NK-92 (cell line): ENCODE results near the gene MEG3.

Experiments
- DNase-seq: peaks from one replicate; lab custom pipeline; 2025; ENCODE audit not compliant: unreplicated experiment; lab: John Stamatoyannopoulos, UW

MEG3 gene

DNA sequence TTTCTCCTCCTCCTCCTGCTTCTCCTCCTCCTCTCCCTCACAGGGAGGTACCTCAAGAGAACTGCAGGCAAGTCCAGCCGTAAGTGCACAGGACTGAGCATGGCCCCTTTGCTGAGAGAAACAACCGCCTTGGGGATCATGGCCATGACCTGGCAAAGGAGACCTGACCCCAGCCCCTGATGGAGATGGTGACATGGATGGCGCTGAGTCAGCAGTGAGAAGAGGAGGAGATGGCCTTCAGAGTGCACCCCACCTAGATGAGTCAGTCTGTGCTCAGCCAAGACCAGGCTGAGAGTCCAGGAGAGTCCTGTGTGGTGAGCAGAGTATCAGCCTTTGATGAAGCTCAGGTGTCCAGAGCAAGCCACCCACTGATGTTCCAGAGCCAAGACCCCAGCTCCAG, 36.4 kb downstream of the MEG3 start:
- DNase-seq, result no peak

- no peak for DNase-seq
These were observed 36.9 kb downstream of the MEG3 start for GRCh38 chr14:100862793-100863192.

GRCh38 chr14:100864206-100864605, 38.3 kb downstream of the MEG3 start:
- no peak for DNase-seq

DNA sequence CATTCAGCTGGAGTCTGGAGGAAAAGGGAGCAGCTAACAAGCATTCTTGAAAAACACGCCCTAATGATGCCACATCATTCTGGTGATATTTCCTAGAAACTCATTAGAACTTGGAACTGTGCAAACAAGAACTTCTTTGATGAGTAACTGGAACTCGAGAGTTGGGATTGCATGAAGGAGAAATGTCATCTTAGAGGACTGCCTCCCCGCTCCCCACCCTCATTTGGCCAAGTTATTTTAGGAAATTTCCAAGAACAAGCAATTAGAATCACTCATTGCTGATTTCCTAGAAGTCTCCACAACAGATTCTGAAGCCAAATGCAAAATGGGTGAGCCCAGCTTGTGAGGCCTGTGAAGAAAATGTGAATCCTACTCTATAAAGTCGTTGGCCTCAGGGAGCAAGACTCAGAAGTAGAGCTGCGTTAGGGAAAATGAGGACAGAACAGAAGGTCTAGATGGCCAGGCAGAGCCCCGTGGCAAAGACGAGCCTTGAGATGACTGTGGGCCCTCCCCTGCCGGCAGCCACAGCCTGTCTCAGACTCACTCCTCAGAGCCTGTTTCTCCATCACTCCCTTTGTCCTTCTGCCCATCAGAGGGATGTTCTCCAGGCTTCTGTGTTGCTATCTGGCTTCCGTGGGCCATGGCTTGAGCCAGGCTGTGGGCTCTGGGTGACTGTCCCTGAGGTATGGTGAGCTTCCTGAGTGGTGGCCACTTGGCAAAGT, 39.2 kb downstream of the MEG3 start:
- DNase-seq, result no peak

GRCh38 chr14:100865682-100866591, 40.0 kb downstream of the MEG3 start:
- no peak for DNase-seq

GRCh38 chr14:100866666-100867630, 41.0 kb downstream of the MEG3 start:
- no peak for DNase-seq

- no peak for DNase-seq
These were observed 41.9 kb downstream of the MEG3 start for GRCh38 chr14:100867631-100868315.

DNA sequence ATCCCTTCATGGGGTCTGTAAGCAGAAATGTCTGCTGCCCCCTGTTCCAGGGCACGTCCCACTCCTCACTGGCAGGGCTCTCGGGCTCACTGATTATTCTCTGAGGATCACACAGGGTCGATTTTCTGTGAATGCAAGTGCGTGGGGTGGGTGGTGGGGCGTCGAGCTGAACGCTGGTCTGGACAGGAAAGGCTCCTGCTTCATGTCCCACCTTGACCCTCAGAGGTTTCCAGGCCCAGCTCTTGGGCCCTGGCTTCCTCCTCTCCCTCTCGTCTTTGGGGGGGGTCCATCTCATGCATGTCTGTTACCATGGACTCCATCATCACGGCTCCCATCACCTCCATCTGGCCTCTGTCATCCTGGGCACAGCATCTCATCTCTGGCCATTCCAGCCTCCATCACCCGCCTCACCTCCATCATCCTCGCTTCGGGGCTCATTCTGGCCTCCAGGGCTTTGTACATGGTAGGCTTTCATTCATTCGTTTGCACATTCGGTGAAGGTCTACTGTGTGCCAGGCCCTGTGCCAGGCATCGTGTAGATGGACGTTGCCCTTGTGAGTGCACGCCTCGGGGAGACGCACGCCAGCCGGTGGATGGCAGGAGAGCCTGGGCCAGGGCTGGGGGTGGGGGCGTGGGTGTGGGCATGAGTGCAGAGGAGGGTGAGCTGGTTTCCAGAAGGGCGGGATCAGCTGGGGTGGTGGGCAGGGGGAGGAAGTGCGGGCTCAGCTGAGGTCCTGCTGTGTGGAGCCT, 42.9 kb downstream of the MEG3 start:
- DNase-seq, result no peak

DNA sequence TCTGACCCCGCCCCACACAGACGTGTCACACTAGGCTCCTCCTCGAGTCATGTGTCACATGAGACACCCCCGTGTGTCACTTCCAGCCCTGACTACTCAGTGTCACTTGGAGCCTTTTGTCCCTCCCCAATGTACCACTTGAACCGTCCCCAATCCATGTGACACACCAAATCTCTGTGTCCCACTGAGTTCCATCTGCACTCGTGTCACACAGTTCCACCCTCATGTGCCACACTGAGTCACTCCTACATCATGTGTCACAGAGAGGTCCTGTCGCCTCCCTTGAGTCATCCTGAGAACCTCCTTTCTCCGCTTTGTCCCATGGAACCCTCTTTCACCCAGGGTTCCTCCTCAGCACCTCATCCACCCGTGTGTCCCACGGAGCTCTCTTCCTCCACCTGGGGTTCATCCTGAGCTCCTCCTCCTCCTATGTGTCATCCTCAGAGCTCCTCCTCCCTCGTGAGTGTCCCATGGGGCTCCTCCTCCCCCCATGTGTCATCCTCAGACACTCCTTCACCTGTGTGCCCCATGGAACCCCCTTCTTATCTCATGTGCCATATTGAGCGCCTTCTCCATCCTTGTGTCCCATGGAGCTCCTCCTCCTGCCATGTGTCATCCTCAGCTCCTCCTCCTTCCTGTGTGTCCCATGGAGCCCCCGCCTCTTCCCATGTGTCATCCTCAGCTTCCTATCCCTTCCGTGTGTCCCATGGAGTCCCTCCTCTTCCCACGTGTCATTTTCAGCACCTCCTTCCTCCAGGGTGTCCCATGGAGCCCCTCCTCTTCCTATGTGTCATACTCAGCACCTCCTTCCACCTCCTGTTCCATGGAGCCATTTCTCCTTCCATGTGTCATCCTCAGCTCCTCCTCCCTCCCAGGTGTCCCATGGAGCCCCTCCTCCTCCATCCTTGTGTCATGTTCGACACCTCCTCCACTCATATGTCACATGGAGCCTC, 45.6 kb downstream of the MEG3 start:
- no peak for DNase-seq

GRCh38 chr14:100872259-100873095, 46.6 kb downstream of the MEG3 start:
- DNase-seq, result no peak

DNA sequence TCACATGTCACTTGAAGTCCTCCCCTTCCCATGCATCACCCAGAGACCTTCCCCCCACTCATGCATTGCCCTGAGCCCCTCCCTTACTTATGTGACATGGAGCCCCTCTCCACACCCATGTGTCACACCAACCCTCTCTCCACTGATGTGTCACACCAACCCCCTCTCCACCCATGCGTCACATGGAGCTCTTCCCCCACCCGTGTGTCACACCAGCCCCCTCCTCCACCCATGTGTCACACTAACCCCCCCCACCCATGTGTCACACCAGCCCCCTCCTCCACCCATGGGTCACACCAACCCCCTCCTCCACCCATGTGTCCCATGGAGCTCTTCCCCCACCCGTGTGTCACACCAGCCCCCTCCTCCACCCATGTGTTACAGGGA, 47.2 kb downstream of the MEG3 start:
- no peak for DNase-seq

GRCh38 chr14:100874051-100874410, 48.1 kb downstream of the MEG3 start:
- no peak for DNase-seq

DNA sequence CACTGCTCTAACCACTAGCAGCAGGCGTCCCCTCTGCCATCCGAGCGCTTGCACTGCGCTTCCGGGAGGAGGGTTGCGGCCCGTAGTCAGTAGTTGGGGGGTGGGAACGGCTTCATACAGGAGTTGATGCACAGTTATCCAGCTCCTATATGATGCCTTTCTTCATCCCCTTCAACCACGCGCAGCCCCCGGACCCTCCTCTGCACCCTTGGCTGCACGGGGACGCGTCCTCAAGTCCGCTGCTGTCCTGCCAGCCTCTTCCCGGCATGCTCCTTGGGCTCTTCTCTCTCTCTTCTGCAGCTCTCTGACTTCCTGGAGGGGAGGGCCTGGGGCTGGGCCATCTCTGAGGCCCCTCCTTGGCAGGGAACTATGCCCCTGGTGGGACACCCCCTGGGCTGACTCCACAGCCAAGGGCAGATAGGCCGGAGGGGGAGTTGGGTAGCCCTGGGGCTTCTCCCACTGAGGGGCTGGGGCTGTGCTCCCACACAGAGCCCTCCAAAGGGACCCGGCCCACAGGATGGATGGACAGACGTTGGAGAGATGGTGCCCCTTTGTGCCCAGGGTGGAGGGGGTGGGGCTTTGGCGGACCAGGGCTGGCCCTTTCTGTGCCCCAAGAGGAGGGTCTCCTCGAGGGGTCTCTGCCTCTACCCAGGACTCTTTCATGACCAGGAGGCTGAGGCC, 48.6 kb downstream of the MEG3 start:
- DNase-seq, result no peak

DNA sequence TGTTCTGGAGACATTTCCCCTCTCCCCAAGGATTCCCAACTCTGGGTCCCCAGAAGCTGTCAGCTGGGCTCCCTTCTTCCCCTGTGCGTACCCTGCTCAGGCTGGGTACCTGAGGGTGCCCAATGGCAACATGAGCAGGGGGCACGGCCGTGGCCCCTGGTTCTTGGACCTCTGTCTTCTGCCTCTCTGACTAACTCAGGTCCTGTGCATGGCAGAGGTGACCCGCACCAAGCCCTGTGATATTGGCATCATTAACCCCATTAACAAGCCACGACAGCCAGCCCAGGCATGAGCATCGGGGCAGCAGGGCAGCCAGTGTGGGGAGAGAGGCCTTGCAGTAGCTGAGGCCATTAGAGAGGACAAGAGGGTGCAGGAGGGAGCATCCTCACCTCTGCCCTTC, 49.2 kb downstream of the MEG3 start:
- DNase-seq, result no peak

DNA sequence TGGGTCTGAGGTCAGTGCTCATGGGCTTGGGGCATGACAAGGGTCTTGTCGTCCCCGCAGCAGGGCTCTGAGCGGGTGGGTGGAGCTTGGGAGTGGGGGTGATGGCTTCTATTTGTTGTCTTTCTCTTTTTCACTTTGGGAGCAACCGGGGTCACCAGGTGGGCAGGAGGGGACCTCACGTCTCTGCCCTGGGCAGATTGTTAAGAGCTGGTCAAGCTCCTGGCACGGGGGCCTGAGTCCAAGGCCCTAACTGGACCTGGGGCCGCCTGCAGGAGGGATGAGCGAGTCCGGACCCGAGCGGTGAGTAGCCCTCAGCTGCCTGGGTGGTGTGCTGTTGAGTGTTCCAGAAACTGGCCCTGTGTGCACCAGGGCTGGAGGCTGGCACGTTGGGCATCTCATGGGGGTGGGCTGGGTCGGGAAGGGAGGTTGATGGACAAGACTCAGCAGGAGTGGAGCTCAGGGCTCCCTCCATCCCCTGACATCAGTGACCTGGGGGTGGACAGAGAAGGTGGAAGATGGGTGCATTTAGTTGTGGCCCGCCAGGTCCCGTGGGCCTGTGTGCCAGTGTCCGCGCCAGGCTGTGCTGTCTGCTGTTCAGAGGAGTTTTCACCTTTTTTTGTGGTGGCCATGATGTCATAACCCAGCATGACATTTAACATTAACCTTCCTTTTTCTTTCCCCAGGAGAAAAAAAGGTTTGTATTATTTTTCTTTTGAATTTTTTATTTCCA, 50.1 kb downstream of the MEG3 start:
- DNase-seq, result no peak

GRCh38 chr14:100878271-100879146, 52.6 kb downstream of the MEG3 start:
- no peak for DNase-seq
